Measurements from ENCODE around the gene HS6ST1.

Gene HS6ST1

DNA sequence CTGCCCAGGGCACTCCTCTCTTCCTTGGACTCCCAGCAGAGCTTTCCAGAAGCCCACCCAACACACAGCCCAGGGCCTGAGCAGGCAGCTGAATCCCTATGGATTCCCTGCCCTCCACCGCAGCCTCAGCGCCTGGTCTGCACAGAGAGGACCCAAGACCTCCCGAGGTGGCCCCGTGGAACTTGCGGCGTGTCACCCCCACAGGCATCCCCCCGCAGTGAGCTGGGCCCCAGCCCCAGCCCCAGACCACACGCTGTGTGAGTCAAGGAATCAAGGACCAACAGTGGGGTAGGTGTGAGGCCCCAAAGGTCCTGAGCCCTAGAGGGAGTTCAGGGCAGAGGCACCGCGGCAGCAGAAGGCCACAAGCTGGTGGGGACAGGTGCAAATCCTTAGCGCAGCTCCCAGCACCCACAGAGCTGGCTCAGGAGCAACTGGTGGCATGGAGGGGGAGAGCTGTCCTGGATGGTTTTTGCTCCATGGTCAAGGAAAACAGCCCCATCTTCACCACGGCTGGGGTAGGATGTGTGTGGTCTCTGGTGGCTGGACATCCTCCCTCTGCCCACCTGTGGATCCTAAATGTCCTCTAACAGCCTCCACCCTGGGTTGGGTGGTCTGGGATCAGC lies 8.5 kb downstream of the HS6ST1 start:
- DNase-seq, result no peak

DNA sequence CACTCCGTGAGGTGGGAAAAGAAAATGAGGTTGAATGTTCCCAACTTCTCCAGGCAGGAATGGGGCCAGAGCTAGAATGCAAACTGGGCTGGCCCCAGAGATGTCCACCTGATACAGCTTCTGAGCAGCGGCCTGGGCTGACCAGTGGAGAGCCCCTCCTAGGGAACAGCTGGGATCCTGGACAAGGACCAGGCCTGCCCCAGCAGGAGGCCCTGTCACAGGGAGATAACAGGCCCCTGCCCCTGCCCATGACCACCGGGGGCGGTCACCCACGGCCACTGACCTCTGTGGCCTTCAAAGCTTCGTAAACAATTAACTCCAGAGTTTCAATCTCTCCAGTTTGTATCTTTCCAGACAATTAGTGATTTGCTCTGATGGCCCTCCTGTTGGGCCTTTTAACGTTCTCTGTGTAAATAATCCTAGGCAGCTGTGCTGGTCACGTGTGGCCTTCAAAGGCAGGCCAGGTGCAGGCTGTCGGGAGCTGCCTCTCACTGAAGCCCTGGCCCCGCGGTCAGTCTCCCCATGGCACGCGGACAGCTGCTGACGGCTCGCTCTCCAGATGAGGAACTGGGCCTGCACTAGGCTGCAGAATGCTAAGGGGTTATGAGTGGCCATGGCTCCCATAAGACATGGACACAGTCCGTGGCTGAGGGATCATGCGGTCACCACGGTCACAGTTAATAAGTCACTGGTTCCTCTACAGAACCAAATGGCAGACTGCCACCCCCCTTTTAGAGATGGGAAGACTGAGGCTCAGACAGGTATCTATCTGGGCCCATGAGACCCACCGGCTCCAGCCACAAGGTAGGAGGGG lies 9.2 kb downstream of the HS6ST1 start:
- DNase-seq, result no peak

GRCh38 chr2:128308889-128309279 lies 9.8 kb downstream of the HS6ST1 start:
- no peak for DNase-seq

GRCh38 chr2:128308284-128308731 lies 10.4 kb downstream of the HS6ST1 start:
- no peak for DNase-seq

DNA sequence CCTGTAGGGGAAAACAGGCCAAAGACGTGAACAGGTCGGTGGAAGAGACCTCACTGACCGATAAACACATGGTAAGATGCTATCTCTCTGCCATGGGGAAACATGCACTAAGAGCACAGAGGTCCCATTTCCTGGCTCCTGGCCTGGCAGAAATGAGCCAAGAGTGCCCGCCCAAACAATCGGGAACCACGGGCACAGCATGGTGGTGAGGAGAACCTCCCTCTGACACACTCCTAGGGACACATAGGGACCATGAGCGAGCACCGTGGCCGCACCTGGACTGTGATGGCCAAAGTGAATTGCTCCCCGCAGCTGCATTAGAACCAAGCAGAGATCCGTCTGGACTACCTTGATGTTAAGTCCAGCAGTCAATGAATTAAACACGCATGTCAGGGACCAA lies 11.1 kb downstream of the HS6ST1 start:
- DNase-seq, result no peak

DNA sequence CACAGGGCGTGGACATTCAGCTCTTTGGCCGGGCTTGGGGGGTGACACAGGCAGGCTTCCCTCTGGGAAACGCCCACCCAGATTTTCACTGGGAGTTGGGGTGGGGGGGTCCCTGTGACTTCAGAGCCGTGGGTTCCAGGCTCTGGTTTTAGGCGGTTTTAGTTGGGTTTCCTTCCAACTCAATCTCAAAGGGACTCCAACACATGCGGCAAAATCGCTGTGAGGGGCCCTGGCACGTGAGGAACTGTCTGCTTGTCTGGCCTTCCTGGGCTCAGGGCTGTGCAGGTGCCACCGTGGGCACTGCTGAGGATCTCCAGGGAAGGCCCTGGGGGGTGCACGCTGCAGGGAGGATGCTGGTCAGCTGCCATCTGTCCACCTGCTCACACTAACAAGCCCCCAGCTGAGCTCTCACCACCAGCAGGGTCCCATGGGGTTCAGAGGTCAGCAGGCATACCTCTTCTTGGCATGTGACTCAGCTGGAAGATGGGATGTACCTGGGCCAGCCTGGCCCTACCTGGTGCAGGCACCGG lies 11.7 kb downstream of the HS6ST1 start:
- DNase-seq, result no peak

DNA sequence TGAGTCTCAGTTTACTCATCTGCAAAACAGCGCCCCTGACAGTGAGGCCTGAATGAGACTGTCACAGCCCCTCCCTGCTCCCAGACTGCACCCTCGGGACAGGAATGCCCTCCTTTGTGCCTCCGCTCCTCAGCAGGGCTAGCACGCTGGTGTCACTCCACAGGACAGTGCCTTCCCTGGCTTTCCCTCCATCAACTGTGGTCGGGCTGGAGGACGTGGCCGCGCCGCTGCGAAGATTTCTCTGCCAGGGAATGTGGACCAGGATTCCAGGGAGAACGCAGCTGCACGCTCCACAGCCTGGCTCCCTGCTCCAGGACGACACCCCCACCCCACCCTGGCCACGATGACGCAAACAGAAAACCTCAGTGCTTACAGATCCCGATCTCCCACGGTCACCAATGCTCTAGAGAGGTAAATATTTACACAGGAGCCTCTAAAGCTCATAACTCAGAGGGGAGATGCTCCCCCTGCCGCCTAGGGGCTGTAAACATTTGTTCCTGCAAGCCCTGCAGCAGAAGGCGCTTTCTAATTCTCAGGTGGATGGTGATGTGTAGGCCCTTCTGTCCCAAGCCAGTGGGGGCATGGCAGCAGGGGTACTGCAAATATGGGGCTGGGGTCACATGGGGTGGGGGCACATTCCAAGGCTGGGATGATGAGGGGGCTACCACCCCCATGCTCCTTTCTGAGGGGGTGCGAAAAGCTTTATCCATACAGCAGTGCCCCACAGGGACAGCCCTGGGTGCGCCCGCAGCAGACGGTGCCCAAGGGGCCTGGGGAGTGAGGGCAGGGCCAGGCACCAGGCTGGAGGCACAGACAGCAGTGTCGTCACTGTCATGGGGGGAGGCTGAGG lies 12.4 kb downstream of the HS6ST1 start:
- no peak for DNase-seq

- no peak for DNase-seq
Measured at GRCh38 chr2:128305555-128306080, 13.1 kb downstream of the HS6ST1 start.

DNA sequence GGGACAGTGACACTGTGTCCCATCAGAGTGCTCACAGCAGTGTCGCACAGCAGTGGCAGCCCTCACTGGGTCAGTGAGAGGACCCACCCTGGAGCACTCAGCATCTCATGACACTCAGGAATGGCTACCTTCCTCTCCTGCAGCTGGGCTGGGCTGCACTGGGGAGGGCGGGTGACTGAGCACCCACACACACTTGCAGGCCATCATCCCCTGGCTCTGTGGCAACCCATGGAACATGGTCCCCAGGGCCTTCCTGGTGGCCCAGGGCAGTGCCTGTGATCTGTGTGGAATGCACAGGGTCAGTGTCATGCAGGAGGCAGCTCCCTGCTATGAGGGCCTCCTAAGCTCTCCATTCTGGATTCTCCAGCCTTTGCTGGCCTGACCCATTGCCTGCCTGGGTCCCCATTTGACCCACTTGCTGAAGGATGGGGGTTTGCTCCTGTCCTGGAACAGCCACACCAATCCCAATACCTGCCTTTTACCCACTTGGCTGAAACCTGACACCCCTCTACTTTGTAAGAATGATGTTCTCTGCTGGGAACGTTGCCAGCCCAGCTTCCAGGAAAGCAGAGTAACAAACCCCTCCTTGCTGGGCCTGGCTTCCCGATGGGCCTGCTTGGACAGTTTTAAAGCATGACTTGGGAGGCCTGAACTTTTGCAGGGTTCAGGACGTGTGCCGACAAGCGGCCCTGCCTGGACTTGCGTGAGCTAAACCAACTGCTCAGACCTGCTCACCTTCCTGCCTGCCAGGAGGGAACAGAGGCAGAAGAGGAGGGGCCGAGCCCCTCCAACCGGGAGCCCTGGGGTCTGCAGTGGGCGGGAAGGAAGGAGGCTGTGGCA lies 13.7 kb downstream of the HS6ST1 start:
- DNase-seq, result no peak

- DNase-seq, result no peak
Measured at GRCh38 chr2:128304330-128304714, 14.3 kb downstream of the HS6ST1 start.

DNA sequence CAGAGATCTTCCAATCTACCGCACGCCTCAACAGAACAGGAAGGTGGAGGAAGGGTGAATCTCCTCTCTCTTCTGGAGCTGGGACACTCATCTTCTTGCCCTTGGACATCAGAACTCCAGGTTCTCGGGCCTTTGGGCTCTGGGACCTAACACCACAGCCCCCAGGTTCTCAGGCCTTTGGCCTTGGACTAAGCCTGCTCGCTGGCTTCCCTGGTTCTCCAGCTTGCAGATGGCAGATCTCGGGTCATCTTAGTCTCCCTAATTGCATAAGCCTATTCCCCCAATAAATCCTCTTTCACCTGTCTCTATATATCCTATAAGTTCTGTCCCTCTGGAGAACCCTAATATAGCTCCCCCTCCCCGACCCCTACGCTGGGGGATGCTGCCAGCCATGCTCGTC lies 14.8 kb downstream of the HS6ST1 start:
- DNase-seq, result no peak

DNA sequence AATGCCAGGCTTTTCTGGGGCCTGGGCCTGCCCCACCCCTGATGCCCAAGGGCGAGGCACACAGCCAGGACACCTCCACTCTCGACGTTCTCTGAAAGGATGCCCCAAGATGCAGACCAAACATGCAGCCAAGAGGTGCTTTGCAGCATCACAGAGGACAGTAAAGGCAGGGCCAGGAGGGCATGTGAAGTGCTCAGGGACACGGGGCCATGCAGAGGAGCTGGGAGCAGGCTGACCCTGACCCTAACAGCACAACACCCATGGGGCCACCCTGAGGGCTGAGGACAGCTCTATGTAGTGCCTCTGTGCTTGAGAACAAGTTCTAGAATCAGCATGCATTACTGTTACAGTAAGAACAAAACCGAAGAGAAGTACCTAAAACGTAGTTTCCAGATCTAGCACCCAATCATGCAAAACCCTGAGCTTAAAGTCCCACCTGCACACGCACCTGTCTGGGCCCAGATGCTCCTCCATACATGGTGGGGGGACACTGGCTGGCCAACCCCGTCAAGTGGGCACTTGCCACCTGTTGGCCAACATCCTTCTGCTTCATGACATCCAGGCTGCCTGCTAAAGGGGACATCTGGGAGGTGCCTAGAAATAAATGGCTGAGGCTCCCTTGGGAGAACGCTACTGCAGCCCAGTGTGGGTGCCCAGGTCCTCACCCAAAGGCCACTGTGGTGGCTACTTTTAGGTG lies 15.4 kb downstream of the HS6ST1 start:
- DNase-seq, result no peak

- DNase-seq, result no peak
Measured at GRCh38 chr2:128302744-128303067, 16.0 kb downstream of the HS6ST1 start.

GRCh38 chr2:128302011-128302743 lies 16.5 kb downstream of the HS6ST1 start:
- DNase-seq, result no peak

GRCh38 chr2:128301501-128301966 lies 17.1 kb downstream of the HS6ST1 start:
- DNase-seq, result no peak

DNA sequence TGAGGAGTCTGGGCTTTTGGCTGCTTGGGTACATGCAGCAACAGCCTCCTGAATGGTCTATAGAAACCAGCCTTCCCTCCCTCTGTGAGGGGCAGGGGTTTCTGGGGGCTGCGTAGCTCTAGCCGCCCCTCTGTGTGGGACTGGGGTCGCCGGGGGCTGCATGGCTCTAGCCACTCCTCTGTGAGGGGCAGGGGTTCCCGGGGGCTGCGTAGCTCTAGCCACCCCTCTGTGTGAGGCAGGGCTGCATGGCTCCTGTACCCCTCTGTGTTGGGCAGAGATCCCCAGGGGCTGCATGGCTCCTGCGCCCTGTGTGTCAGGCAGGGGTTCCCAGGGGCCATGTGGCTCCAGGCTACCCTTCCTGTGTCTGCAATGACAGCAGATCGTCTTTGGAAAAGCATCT lies 17.6 kb downstream of the HS6ST1 start:
- DNase-seq, result no peak

DNA sequence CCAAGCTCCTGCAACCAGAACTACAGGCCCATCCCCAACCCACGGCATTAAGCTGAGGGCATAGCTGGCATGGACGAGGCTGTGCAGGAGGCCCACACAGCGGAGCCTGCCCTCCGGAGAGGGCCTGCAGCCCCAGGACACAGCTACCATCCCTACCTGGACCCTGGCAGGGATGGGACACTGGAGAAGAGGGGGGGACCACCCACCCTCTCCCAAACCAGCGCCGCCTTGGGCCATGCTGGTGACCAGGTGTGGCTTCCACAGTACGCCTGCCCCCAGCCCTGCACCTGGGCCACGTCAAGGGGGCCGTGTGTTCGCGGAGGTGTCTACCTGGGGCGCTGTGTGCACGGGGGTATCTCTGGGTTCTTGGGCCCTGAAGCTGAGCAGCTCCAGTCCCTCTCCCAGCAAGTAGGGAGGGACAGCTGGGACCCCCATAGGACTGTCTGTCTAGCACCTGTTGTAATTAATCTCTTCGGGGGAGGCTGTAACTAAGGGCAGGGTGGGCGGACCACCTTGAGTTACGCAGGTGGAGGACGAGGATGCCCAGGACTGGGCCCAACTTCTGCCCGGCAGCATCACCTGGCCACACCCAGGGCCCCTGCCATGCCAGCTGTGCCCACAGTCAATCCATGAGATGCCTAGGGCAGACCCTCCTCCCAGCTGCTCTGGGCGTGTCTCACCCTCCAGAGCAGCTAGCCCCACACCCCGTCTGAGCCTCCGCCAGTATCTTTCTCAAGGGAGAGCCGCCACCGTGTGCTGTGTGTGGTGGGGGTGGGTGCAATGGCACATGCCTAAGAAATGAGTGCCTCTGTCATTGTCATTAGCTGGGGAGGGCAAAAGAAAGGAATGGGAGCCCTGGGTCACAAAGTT lies 18.3 kb downstream of the HS6ST1 start:
- no peak for DNase-seq

DNA sequence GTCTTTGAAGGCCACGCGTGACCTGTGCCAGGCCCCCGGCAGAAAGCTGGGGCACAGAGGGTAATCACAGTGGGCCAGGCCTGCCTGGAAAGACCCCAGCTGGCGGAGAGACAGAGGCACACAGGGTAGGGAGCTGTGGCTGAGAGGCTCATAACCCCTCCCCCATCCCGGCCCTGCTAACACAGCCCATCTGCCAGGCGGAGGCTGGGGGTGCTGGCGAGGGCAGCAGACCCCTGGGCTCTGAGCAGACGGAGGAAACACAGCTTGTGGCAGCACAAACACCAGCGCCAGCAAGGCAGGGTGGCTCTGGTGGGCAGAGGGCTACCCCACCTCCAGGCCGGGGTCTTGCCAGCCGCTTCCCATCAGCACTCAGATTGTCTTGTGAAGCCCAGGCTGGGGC lies 19.0 kb downstream of the HS6ST1 start:
- no peak for DNase-seq

DNA sequence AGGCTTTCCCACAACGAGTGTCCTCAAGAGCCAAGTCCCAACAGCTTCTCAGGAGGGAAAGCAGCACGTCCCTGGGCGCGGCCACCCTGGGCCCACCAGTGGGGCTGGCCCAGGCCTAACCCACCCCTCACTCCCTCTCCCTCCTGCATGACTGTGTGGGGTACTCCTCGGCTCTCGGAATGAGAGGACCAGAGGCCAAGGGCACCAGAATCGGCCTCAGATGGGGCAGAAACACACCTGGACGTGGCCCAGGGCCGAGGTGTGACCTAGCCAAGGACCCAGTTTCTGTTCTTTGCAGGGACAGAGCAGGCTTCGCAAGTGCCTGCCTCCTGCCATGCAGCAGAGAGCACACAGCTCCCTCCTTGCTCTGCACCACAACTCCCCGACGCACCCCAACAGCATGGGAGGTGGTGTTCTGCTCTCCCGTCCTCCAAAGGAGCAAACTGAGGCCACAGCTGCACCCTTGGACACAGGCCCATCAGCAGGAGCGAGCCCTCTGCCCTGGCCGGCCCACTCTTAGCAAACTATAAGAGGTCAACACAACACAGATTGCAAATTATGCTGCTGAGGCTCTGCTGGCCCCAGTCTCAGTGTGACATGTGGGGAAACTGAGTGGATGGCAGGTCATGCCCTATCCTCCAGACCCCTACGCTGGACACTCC lies 19.7 kb downstream of the HS6ST1 start:
- DNase-seq, result no peak

Measured in effector CD4-positive, alpha-beta T cell (primary cell).